ENCODE measurements around the gene CGB5. TPM values are rescaled to one million over a fixed set of nuclear protein-coding genes. Genes with fewer than 3 reads are reported as not detected.

CGB5 gene
- total RNA-seq, 2 experiments from 2014 or later: not detected

DNA sequence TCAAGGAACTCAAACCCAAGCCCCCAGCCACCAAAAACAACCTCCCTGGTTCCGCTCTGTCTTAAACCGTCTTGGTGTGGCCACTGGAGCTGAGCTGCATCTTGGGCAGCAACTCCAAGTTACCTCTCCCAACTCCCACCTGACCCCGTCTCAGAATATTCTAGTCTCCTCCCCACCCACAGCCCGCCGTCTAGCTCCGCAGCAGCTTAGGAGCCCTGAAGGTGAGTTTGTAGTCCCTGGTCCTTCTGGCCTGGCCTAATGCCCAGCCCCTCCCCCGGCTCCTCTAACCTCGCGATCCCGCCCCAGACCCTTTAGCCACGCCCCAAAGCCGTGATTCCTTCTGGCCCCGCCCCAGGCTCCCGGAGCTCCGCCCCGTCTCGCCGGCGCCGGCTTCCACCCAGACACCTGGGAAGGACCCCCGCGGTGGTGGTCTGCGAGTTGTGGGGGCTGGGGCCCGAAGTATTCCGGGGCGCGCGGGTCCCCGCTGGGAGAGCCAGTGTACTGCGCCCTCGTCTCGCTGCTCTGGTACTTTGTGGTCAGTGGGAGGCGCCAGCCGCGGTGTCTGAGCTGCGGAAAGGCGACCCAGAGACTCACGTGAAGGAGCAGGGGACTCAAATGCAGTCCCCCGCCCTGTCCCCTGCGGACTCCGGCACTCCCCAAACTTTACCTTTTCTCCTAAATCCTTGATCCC is 24.3 kb upstream of the CGB5 start:
- no peak for TF ChIP-seq CTCF (IDR thresholded peaks at IDR 0.05)

GRCh38 chr19:49020342-49020741 is 23.3 kb upstream of the CGB5 start:
- ATAC-seq (ENCODE audit: poor library complexity) (no peak), DNase-seq (no peak)
- H3K4me1 ChIP-seq (ENCODE audit: insufficient read depth, low read length): peaks cover 40% of the 10 kb centered on the region
- peaks cover 0 to 4% of the 10 kb centered on the region in 2 experiments for H3K27me3 ChIP-seq (ENCODE audit: control insufficient read depth in 1 of 2, insufficient read depth in 2 of 2, low read length in 2 of 2)
- CTCF ChIA-PET: interaction anchor here (1.1 kb wide), 1 partner anchor 21 kb away, joined by 4 read pairs; no protein-coding TSS in a partner anchor
- no peak overlapping the region for H3K27ac ChIP-seq (ENCODE audit: low read depth in 1 of 2, low read length in 2 of 2)
- H3K9me3 ChIP-seq (ENCODE audit: control insufficient read depth in 1 of 2, insufficient read depth in 1 of 2, low read length in 2 of 2): no peaks in the 10 kb centered on the region
- peak overlapping the region; percentile 90 for H3K4me3 Mint-ChIP-seq
- H3K36me3 ChIP-seq (ENCODE audit: insufficient read depth, low read length): no peaks in the 10 kb centered on the region
- intact Hi-C loops (cut with DNase I, micrococcal nuclease): no loop called here
- POLR2A ChIA-PET: interaction anchor here (3.2 kb wide), 1 partner anchor 27 kb away, joined by 15 read pairs; the partner anchor contains the start of genes GYS1 and RUVBL2
- no peaks in the 10 kb centered on the region for H3K9me3 Mint-ChIP-seq
- H3K4me3 ChIP-seq (ENCODE audit: low read length): no peak overlapping the region
- H3K4me1 Mint-ChIP-seq (ENCODE audit: low read depth): peaks cover 25% of the 10 kb centered on the region
- no peak overlapping the region for H3K27ac Mint-ChIP-seq
- peaks cover 5% of the 10 kb centered on the region for H3K27me3 Mint-ChIP-seq
- no peak for TF ChIP-seq CTCF (IDR thresholded peaks at IDR 0.05)
- peaks cover 5% of the 10 kb centered on the region for H3K36me3 Mint-ChIP-seq (ENCODE audit: low read depth)

More for the DNA sequence above, 24.3 kb upstream of the CGB5 start:
- ChIA-PET CTCF (interaction anchor here (0.6 to 1.2 kb wide), 4 partner anchors 20 to 177 kb away, joined by 3 to 4 read pairs (median 4); no protein-coding TSS in a partner anchor), POLR2A (interaction anchor here (0.6 to 3.2 kb wide), 4 partner anchors 24 to 52 kb away, joined by 3 to 15 read pairs (median 3); partner anchors contain the start of genes GYS1 and RUVBL2)
- ATAC-seq (ENCODE audit: poor library complexity) (peak; percentile 45), DNase-seq (peak; percentile 33 to 80 (median 60))
- Mint-ChIP-seq H3K27ac (peak overlapping the region; percentile 38), H3K4me1 (ENCODE audit: low read depth) (peaks cover 25% of the 10 kb centered on the region), H3K4me3 (peak overlapping the region; percentile 90), H3K9me3 (no peaks in the 10 kb centered on the region), H3K27me3 (peaks cover 5% of the 10 kb centered on the region), H3K36me3 (ENCODE audit: low read depth) (peaks cover 5% of the 10 kb centered on the region)
- no peak overlapping the region for H3K27ac ChIP-seq (ENCODE audit: low read depth in 1 of 2, low read length in 2 of 2)
- no peaks in the 10 kb centered on the region for H3K36me3 ChIP-seq (ENCODE audit: insufficient read depth, low read length)
- intact Hi-C loops (cut with DNase I, micrococcal nuclease): loop anchor here in 1 of 2 experiments (2.0 to 5.0 kb wide), 2 partner anchors 27 to 38 kb away; partner anchors contain the start of genes CGB7, GYS1 and RUVBL2
- H3K4me3 ChIP-seq (ENCODE audit: low read length): peak overlapping the region; percentile 63
- H3K4me1 ChIP-seq (ENCODE audit: insufficient read depth, low read length): peaks cover 40% of the 10 kb centered on the region
- no peaks in the 10 kb centered on the region for H3K9me3 ChIP-seq (ENCODE audit: control insufficient read depth in 1 of 2, insufficient read depth in 1 of 2, low read length in 2 of 2)
- peaks cover 0 to 4% of the 10 kb centered on the region in 2 experiments for H3K27me3 ChIP-seq (ENCODE audit: control insufficient read depth in 1 of 2, insufficient read depth in 2 of 2, low read length in 2 of 2)

- ATAC-seq (ENCODE audit: poor library complexity) (no peak), DNase-seq (no peak)
- peaks cover 5% of the 10 kb centered on the region for H3K36me3 Mint-ChIP-seq (ENCODE audit: low read depth)
- peaks cover 0 to 4% of the 10 kb centered on the region in 2 experiments for H3K27me3 ChIP-seq (ENCODE audit: control insufficient read depth in 1 of 2, insufficient read depth in 2 of 2, low read length in 2 of 2)
- intact Hi-C loops (cut with DNase I, micrococcal nuclease): no loop called here
- peak overlapping the region; percentile 2 for H3K4me3 Mint-ChIP-seq
- no peak overlapping the region for H3K27ac ChIP-seq (ENCODE audit: low read depth in 1 of 2, low read length in 2 of 2)
- ChIA-PET POLR2A (interaction anchor here (1.0 kb wide), 1 partner anchor 28 kb away, joined by 3 read pairs; the partner anchor contains the start of genes GYS1 and RUVBL2), CTCF (no interaction called here)
- no peak overlapping the region for H3K4me3 ChIP-seq (ENCODE audit: low read length)
- no peaks in the 10 kb centered on the region for H3K36me3 ChIP-seq (ENCODE audit: insufficient read depth, low read length)
- peaks cover 40% of the 10 kb centered on the region for H3K4me1 ChIP-seq (ENCODE audit: insufficient read depth, low read length)
- no peak overlapping the region for H3K27ac Mint-ChIP-seq
- H3K27me3 Mint-ChIP-seq: peaks cover 5% of the 10 kb centered on the region
- H3K4me1 Mint-ChIP-seq (ENCODE audit: low read depth): peaks cover 25% of the 10 kb centered on the region
- H3K9me3 ChIP-seq (ENCODE audit: control insufficient read depth in 1 of 2, insufficient read depth in 1 of 2, low read length in 2 of 2): no peaks in the 10 kb centered on the region
- TF ChIP-seq CTCF (IDR thresholded peaks at IDR 0.05): no peak
- no peaks in the 10 kb centered on the region for H3K9me3 Mint-ChIP-seq
Measured at GRCh38 chr19:49020931-49021895, 22.4 kb upstream of the CGB5 start.

Data from CD4-positive, alpha-beta T cell (primary cell).